HG03039 (cell line): ENCODE data around the gene TRPV3.
"Not testable (repeated sequence)": the region's sequence is repeated elsewhere in the genome, so short reads cannot be mapped to it uniquely, and the experiment has no call there.

ENCODE experiments used
- ATAC-seq: cut with Tn5 transposase; IDR thresholded peaks from one replicate; pipeline ENCODE4 v1.9.1; 2021; ENCODE audit warnings: mild to moderate bottlenecking, moderate library complexity; ENCODE audit not compliant: unreplicated experiment

Gene TRPV3

GRCh38 chr17:3475812-3476610 lies 81.6 kb downstream of the TRPV3 start, which contains the start of gene ASPA:
ASPA (plus strand) TSS chr17:3475997; CDS start chr17:3476160, 163 bp downstream.
- ATAC-seq = no peak

- ATAC-seq = no peak
Measured at GRCh38 chr17:3475251-3475685, 82.3 kb downstream of the TRPV3 start.

- ATAC-seq = no peak
Measured at GRCh38 chr17:3474212-3474611, 83.4 kb downstream of the TRPV3 start.

- ATAC-seq = no peak
Measured at GRCh38 chr17:3472137-3472536, 85.5 kb downstream of the TRPV3 start.

GRCh38 chr17:3471599-3471998 lies 86.0 kb downstream of the TRPV3 start, which contains the start of gene SPATA22:
SPATA22 (minus strand) TSS chr17:3471819; CDS start chr17:3469325, 2,494 bp downstream.
- no peak for ATAC-seq

- ATAC-seq = no peak
Measured at GRCh38 chr17:3469529-3469928, 88.1 kb downstream of the TRPV3 start.

- not testable (repeated sequence) for ATAC-seq
Measured at GRCh38 chr17:3466355-3466754, 91.3 kb downstream of the TRPV3 start.
